GM23338 (cell line): ENCODE data around the gene CLCN1. TPM values are rescaled to one million over a fixed set of nuclear protein-coding genes. Genes with fewer than 3 reads are reported as not detected.

Source experiments
- ATAC-seq: fragments of 200-7000 bp; cut with Tn5 transposase; 3 replicates; pipeline ENCODE4 v1.9.1; 2020
- DNase-seq: peaks from one replicate; pipeline ENCODE4 v3.0.0-alpha.2; 2015; ENCODE audit warnings: low spot score
- H2AFZ ChIP-seq: fragments of 200-600 bp; sonication (generic); 2 replicates; pipeline ENCODE4 v1.8.0; 2016; ENCODE audit warnings: antibody characterized with exemption, mild to moderate bottlenecking, moderate library complexity
- H3F3A ChIP-seq: fragments of 200-600 bp; sonication (generic); replicated peaks from 2 replicates; pipeline ENCODE4 v1.8.0; 2017; ENCODE audit warnings: antibody characterized with exemption, mixed run types, low read depth
- H3K27ac ChIP-seq: fragments of 200-600 bp; sonication (generic); 2 replicates; pipeline ENCODE4 v1.6.1; 2016; ENCODE audit warnings: low read depth
- H3K27me3 ChIP-seq: fragments of 200-600 bp; sonication (generic); 2 replicates; pipeline ENCODE4 v1.8.0; 2016; ENCODE audit warnings: mild to moderate bottlenecking, mixed run types, moderate library complexity; ENCODE audit not compliant: insufficient read depth
- H3K36me3 ChIP-seq: fragments of 200-600 bp; sonication (generic); 2 replicates; pipeline ENCODE4 v1.8.0; 2016; ENCODE audit warnings: mild to moderate bottlenecking; ENCODE audit not compliant: insufficient read depth
- H3K4me1 ChIP-seq: fragments of 200-600 bp; sonication (generic); 2 replicates; pipeline ENCODE4 v1.8.0; 2016; ENCODE audit warnings: mild to moderate bottlenecking, moderate library complexity; ENCODE audit not compliant: insufficient read depth
- H3K4me2 ChIP-seq: fragments of 200-600 bp; sonication (generic); 2 replicates; pipeline ENCODE4 v1.7.1; 2017; ENCODE audit warnings: mixed run types
- H3K4me3 ChIP-seq: fragments of 200-600 bp; sonication (generic); 2 replicates; pipeline ENCODE4 v1.6.1; 2016; ENCODE audit warnings: mixed run types
- H3K79me2 ChIP-seq: fragments of 200-600 bp; sonication (generic); replicated peaks from 2 replicates; pipeline ENCODE4 v1.8.0; 2017; ENCODE audit warnings: mild to moderate bottlenecking; ENCODE audit not compliant: insufficient read depth
- H3K9me2 ChIP-seq: fragments of 200-600 bp; sonication (generic); 2 replicates; pipeline ENCODE4 v1.8.0; 2017; ENCODE audit not compliant: insufficient read depth
- H4K20me1 ChIP-seq: fragments of 200-600 bp; sonication (generic); replicated peaks from 2 replicates; pipeline ENCODE4 v1.8.0; 2017; ENCODE audit warnings: mild to moderate bottlenecking; ENCODE audit not compliant: insufficient read depth
- H3K27ac Mint-ChIP-seq: 2 replicates; pipeline ENCODE4 v1.8.0; 2020; ENCODE audit warnings: inconsistent platforms, mild to moderate bottlenecking, moderate library complexity, mixed read lengths
- H3K27me3 Mint-ChIP-seq: 3 replicates; pipeline ENCODE4 v1.8.0; 2022; ENCODE audit warnings: low read depth, mild to moderate bottlenecking, moderate library complexity, mixed read lengths, inconsistent platforms; ENCODE audit not compliant: insufficient read depth, poor library complexity
- H3K36me3 Mint-ChIP-seq: 3 replicates; pipeline ENCODE4 v1.8.0; 2021; ENCODE audit warnings: low read depth, mild to moderate bottlenecking, inconsistent platforms, moderate library complexity, mixed read lengths
- H3K4me1 Mint-ChIP-seq: 3 replicates; pipeline ENCODE4 v1.8.0; 2020; ENCODE audit warnings: mild to moderate bottlenecking, inconsistent platforms, mixed read lengths
- H3K4me3 Mint-ChIP-seq: 3 replicates; pipeline ENCODE4 v1.8.0; 2021; ENCODE audit warnings: moderate library complexity, mild to moderate bottlenecking, inconsistent platforms, mixed read lengths
- H3K9me3 Mint-ChIP-seq: 3 replicates; pipeline ENCODE4 v1.8.0; 2020; ENCODE audit warnings: moderate library complexity, mild to moderate bottlenecking, inconsistent platforms, mixed read lengths
- CREB1 ChIP-seq: fragments of 250-450 bp; sonication (Bioruptor Pico); IDR thresholded peaks from 2 replicates; pipeline ENCODE4 v1.5.0; 2020; ENCODE audit warnings: low read depth, mild to moderate bottlenecking, moderate library complexity
- CTCF ChIP-seq, 2 experiments: fragments of 200-600 bp in 1 of 2; sonication (generic) in 1 of 2; conservative IDR thresholded peaks; 2 replicates each; pipeline versions ENCODE4 v1.5.1 to v1.6.1; 2016 to 2017; ENCODE audit warnings: antibody characterized with exemption in 2 of 2, low read depth in 2 of 2, mild to moderate bottlenecking in 2 of 2, moderate library complexity in 1 of 2
- ETS1 ChIP-seq: IDR thresholded peaks from 2 replicates; pipeline ENCODE4 v1.6.1; 2016; ENCODE audit warnings: antibody characterized with exemption
- EZH2 ChIP-seq: fragments of 200-600 bp; sonication (generic); IDR thresholded peaks from one replicate; pipeline ENCODE4 v1.8.0; 2017; ENCODE audit warnings: antibody characterized with exemption, mild to moderate bottlenecking, low read depth; ENCODE audit not compliant: unreplicated experiment
- EZH2phosphoT487 ChIP-seq: fragments of 200-600 bp; sonication (generic); IDR thresholded peaks from one replicate; pipeline ENCODE4 v1.8.1; 2018; ENCODE audit warnings: antibody characterized with exemption; ENCODE audit not compliant: unreplicated experiment
- POLR2AphosphoS5 ChIP-seq: IDR thresholded peaks from 2 replicates; pipeline ENCODE4 v1.6.1; 2016; ENCODE audit warnings: antibody characterized with exemption, low read depth
- REST ChIP-seq: IDR thresholded peaks from one replicate; pipeline ENCODE4 v1.6.1; 2018; ENCODE audit warnings: antibody characterized with exemption; ENCODE audit not compliant: unreplicated experiment
- STAT1 ChIP-seq: IDR thresholded peaks from one replicate; pipeline ENCODE4 v1.6.1; 2016; ENCODE audit warnings: antibody characterized with exemption; ENCODE audit not compliant: unreplicated experiment
- ZNF114 ChIP-seq: fragments of 250-450 bp; sonication (Bioruptor Pico); IDR thresholded peaks from 2 replicates; pipeline ENCODE4 v1.5.0; 2020; ENCODE audit warnings: mild to moderate bottlenecking, moderate library complexity
- ZNF331 ChIP-seq: fragments of 250-450 bp; sonication (Bioruptor Pico); IDR thresholded peaks from 2 replicates; pipeline ENCODE4 v1.5.0; 2020; ENCODE audit warnings: low read depth, mild to moderate bottlenecking, moderate library complexity
- polyA plus RNA-seq: library from polyadenylated mRNA; unstranded; fragments of >200 nt; fragmentation: Nextera tagmentation; extraction: Ambion mirVana; gene quantifications from 2 replicates; pipeline ENCODE4 v1.2.1, GENCODE V29; 2016
- total RNA-seq: library from RNA; depleted of rRNA; stranded (reverse); fragments of >200 nt; shearing (Covaris generic); gene quantifications from 2 replicates; pipeline ENCODE4 v1.2.3, GENCODE V29; 2014

Gene CLCN1
- total and polyA plus RNA-seq, 2 experiments from 2014 or later, result 0.38 to 0.48 TPM

- Histone ChIP-seq H3K4me1 (peaks cover 39% of the 10 kb centered on the region), H3F3A (0 out of 2 replicates have a peak, but pooled peaks cover 3% of the 10 kb centered on the region), H2AFZ (no peak overlapping the region), H3K4me2 (no peak overlapping the region), H3K27ac (no peak overlapping the region), H4K20me1 (no peaks in the 10 kb centered on the region), H3K79me2 (peaks cover 9% of the 10 kb centered on the region), H3K36me3 (no peaks in the 10 kb centered on the region), H3K4me3 (no peak overlapping the region), H3K27me3 (no peaks in the 10 kb centered on the region), H3K9me2 (peaks cover 6% of the 10 kb centered on the region; the same call in 1 of the 2 replicates)
- Mint-ChIP-seq H3K4me3 (no peak overlapping the region), H3K36me3 (peaks cover 11% of the 10 kb centered on the region; the same call in 2 of the 3 replicates), H3K27ac (no peak overlapping the region; the same call in 1 of the 2 replicates), H3K9me3 (no peaks in the 10 kb centered on the region; the same call in 2 of the 3 replicates), H3K27me3 (peaks cover 6% of the 10 kb centered on the region), H3K4me1 (peaks cover 47% of the 10 kb centered on the region)
- DNase-seq (no peak), ATAC-seq (no peak)
- TF ChIP-seq EZH2, result no peak
- no peak for TF ChIP-seq CTCF (conservative IDR thresholded peaks at IDR 0.05; ENCODE audit: low read depth in 2 of 2)
- no peak for TF ChIP-seq POLR2AphosphoS5
- no peak for TF ChIP-seq CREB1 (CRISPR knock-in tag)
Measured at GRCh38 chr7:143376396-143376795, 60.5 kb downstream of the CLCN1 start.

DNA sequence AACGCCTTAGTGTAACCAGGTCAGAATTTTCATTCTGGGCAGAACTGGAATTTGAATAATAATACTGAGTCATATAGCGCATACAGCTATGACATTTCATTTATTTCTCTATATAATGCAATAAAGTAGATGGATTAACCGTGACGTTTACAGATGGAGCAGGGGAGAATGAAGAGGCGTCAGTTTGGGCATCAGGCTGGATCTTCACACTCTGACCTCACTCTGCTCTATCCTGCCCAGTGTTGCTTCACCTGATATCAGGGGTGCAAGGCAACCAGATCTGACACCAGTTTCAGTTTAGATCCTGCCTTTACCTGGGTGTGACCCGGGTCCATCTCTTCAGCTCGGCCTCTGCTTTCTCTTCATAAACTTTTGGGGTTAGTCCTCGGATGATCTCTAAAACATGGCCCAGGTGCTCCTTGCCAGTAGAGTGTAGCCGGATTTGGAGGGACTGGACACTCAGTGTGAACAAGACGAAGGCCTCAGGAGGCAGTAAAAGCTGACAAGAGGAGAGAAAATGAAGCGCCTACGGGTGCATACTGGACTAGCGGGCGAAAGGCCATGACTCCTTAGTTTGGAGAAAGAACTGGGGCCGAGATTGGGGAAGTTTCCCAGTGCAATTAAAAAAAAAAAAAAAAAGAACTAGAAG is 63.8 kb downstream of the CLCN1 start:
- no peaks in the 10 kb centered on the region for H3K9me2 ChIP-seq
- peaks cover 7% of the 10 kb centered on the region; the same call in 1 of the 2 replicates for H3K36me3 ChIP-seq
- Mint-ChIP-seq H3K27ac (peak overlapping the region; percentile 76; the same call in 1 of the 2 replicates), H3K36me3 (peaks cover 11% of the 10 kb centered on the region; the same call in 2 of the 3 replicates), H3K9me3 (no peaks in the 10 kb centered on the region; the same call in 2 of the 3 replicates), H3K27me3 (peaks cover 4% of the 10 kb centered on the region), H3K4me3 (peak overlapping the region; percentile 73), H3K4me1 (peaks cover 36% of the 10 kb centered on the region)
- H3K4me3 ChIP-seq, result peak overlapping the region; percentile 99
- DNase-seq (no peak), ATAC-seq (no peak; the same call in 2 of the 3 replicates)
- H3K79me2 ChIP-seq, result peaks cover 40% of the 10 kb centered on the region
- peaks cover 31% of the 10 kb centered on the region for H3K4me1 ChIP-seq
- H3K27me3 ChIP-seq, result no peaks in the 10 kb centered on the region
- H4K20me1 ChIP-seq, result peaks cover 23% of the 10 kb centered on the region
- H2AFZ ChIP-seq, result no peak overlapping the region
- H3F3A ChIP-seq, result peaks cover 9% of the 10 kb centered on the region; the same call in 1 of the 2 replicates
- peak overlapping the region; percentile 78 for H3K27ac ChIP-seq
- H3K4me2 ChIP-seq, result peak overlapping the region; percentile 95
- TF ChIP-seq ZNF114, result no peak
- no peak for TF ChIP-seq POLR2AphosphoS5
- TF ChIP-seq ZNF331 (CRISPR knock-in tag), result no peak
- TF ChIP-seq REST, result no peak
- no peak for TF ChIP-seq STAT1
- no peak for TF ChIP-seq EZH2phosphoT487
- TF ChIP-seq ETS1, result no peak
